A673 (cell line): ENCODE results near the gene ADAM10.

Source experiments
- EZH2 ChIP-seq: fragments of 200-600 bp; sonication (generic); IDR thresholded peaks from 2 replicates; pipeline ENCODE4 v1.6.1; 2017; ENCODE audit warnings: borderline replicate concordance, low read depth, mild to moderate bottlenecking, mixed read lengths, antibody characterized with exemption, low read length; ENCODE audit not compliant: poor library complexity, severe bottlenecking
- TF ChIP-seq, protein P1 (sequence below): fragments of 300-800, 200-600 bp; sonication (generic); conservative IDR thresholded peaks from 2 replicates; pipeline ENCODE4 v1.5.1; 2017; ENCODE audit warnings: low read depth, mild to moderate bottlenecking, antibody characterized with exemption, low read length, moderate library complexity, mixed read lengths

DNA sequence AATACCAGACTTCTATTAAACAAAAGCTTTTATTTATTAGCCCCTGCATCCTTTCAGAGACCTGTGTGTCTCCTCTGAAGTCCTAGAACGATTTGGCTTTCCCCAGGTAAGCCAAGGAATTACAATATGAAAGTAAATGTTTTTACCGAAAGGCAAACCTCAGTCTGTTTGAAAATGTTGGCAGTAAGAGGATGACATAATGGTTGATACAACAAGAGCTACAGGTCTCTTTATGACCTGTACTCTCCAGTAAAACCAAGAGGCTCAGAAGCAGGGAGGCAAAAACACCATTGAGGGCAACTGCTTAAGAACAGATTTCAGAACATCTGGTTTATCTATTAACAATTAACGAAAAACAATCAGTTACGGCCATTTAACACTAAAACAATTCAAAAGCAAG, 107.8 kb downstream of the ADAM10 start:
- TF ChIP-seq, protein P1, sequence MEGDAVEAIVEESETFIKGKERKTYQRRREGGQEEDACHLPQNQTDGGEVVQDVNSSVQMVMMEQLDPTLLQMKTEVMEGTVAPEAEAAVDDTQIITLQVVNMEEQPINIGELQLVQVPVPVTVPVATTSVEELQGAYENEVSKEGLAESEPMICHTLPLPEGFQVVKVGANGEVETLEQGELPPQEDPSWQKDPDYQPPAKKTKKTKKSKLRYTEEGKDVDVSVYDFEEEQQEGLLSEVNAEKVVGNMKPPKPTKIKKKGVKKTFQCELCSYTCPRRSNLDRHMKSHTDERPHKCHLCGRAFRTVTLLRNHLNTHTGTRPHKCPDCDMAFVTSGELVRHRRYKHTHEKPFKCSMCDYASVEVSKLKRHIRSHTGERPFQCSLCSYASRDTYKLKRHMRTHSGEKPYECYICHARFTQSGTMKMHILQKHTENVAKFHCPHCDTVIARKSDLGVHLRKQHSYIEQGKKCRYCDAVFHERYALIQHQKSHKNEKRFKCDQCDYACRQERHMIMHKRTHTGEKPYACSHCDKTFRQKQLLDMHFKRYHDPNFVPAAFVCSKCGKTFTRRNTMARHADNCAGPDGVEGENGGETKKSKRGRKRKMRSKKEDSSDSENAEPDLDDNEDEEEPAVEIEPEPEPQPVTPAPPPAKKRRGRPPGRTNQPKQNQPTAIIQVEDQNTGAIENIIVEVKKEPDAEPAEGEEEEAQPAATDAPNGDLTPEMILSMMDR = no peak
- no peak for TF ChIP-seq EZH2
